ENCODE data around the gene CELA3A.
"Not testable (repeated sequence)": the region's sequence is repeated elsewhere in the genome, so short reads cannot be mapped to it uniquely, and the experiment has no call there.

Gene CELA3A

GRCh38 chr1:21969066-21969465 is 32.4 kb upstream of the CELA3A start:
- not testable (repeated sequence) for H3K4me3 ChIP-seq (ENCODE audit: low read depth, low read length)

GRCh38 chr1:21970523-21970922 is 30.9 kb upstream of the CELA3A start:
- not testable (repeated sequence) for H3K4me1 ChIP-seq (ENCODE audit: control insufficient read depth, insufficient read depth, low read length); H3K36me3 ChIP-seq (ENCODE audit: control insufficient read depth, insufficient read depth, low read length); H3K27me3 ChIP-seq (ENCODE audit: control insufficient read depth, insufficient read depth, low read length); H3K9me3 ChIP-seq (ENCODE audit: control insufficient read depth, insufficient read depth, low read length); H3K4me3 ChIP-seq (ENCODE audit: low read depth, low read length); H3K9ac ChIP-seq (ENCODE audit: low read depth, low read length)

More at GRCh38 chr1:21969066-21969465, 32.4 kb upstream of the CELA3A start:
- H3K36me3 ChIP-seq (ENCODE audit: control insufficient read depth, insufficient read depth, low read length); H3K9ac ChIP-seq (ENCODE audit: low read depth, low read length); H3K27me3 ChIP-seq (ENCODE audit: control insufficient read depth, insufficient read depth, low read length); H3K4me1 ChIP-seq (ENCODE audit: control insufficient read depth, insufficient read depth, low read length); H3K9me3 ChIP-seq (ENCODE audit: control insufficient read depth, insufficient read depth, low read length): not testable (repeated sequence)

DNA sequence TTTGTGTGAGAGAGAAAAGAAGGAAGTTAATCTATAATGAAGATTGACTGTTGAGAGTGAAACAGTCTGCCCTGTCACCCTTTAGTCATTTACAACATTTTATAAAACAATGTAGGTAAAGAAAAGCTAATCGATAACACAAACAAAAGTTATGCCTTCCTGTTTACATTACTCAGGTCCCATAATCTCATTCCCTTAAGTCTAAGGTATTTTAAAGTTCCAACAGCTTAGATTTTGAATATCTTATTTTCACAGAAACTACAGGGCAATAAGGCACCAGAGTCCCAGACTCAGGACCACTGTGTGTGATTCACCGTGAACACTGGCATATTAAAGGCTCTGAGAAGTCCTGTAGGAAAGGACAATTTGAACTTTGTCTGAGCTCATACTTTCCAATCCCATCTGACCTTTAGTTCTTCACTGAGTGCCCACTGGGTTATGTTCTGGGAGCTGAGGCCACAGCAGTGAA is 28.4 kb upstream of the CELA3A start:
- not testable (repeated sequence) for H3K27me3 ChIP-seq (ENCODE audit: control insufficient read depth, insufficient read depth, low read length); H3K4me3 ChIP-seq (ENCODE audit: low read depth, low read length); H3K36me3 ChIP-seq (ENCODE audit: control insufficient read depth, insufficient read depth, low read length); H3K9me3 ChIP-seq (ENCODE audit: control insufficient read depth, insufficient read depth, low read length); H3K9ac ChIP-seq (ENCODE audit: low read depth, low read length); H3K4me1 ChIP-seq (ENCODE audit: control insufficient read depth, insufficient read depth, low read length)

- H3K4me1 ChIP-seq (ENCODE audit: control insufficient read depth, insufficient read depth, low read length); H3K9me3 ChIP-seq (ENCODE audit: control insufficient read depth, insufficient read depth, low read length); H3K4me3 ChIP-seq (ENCODE audit: low read depth, low read length); H3K36me3 ChIP-seq (ENCODE audit: control insufficient read depth, insufficient read depth, low read length); H3K27me3 ChIP-seq (ENCODE audit: control insufficient read depth, insufficient read depth, low read length); H3K9ac ChIP-seq (ENCODE audit: low read depth, low read length): not testable (repeated sequence)
Observed at GRCh38 chr1:21973948-21974347, 27.5 kb upstream of the CELA3A start.

- H3K27me3 ChIP-seq (ENCODE audit: control insufficient read depth, insufficient read depth, low read length); H3K9ac ChIP-seq (ENCODE audit: low read depth, low read length); H3K36me3 ChIP-seq (ENCODE audit: control insufficient read depth, insufficient read depth, low read length); H3K9me3 ChIP-seq (ENCODE audit: control insufficient read depth, insufficient read depth, low read length); H3K4me3 ChIP-seq (ENCODE audit: low read depth, low read length); H3K4me1 ChIP-seq (ENCODE audit: control insufficient read depth, insufficient read depth, low read length): not testable (repeated sequence)
Observed at GRCh38 chr1:21974699-21975098, 26.8 kb upstream of the CELA3A start.

- not testable (repeated sequence) for H3K9me3 ChIP-seq (ENCODE audit: control insufficient read depth, insufficient read depth, low read length); H3K4me3 ChIP-seq (ENCODE audit: low read depth, low read length); H3K27me3 ChIP-seq (ENCODE audit: control insufficient read depth, insufficient read depth, low read length); H3K4me1 ChIP-seq (ENCODE audit: control insufficient read depth, insufficient read depth, low read length); H3K36me3 ChIP-seq (ENCODE audit: control insufficient read depth, insufficient read depth, low read length); H3K9ac ChIP-seq (ENCODE audit: low read depth, low read length)
Observed at GRCh38 chr1:21975296-21975695, 26.2 kb upstream of the CELA3A start.

GRCh38 chr1:21976703-21977239 is 24.7 kb upstream of the CELA3A start, which contains the start of gene CELA3B:
TSS of gene CELA3B (plus strand) at chr1:21977022. CDS start at chr1:21977040, 18 bp downstream.
- not testable (repeated sequence) for H3K9me3 ChIP-seq (ENCODE audit: control insufficient read depth, insufficient read depth, low read length); H3K36me3 ChIP-seq (ENCODE audit: control insufficient read depth, insufficient read depth, low read length); H3K27me3 ChIP-seq (ENCODE audit: control insufficient read depth, insufficient read depth, low read length); H3K4me1 ChIP-seq (ENCODE audit: control insufficient read depth, insufficient read depth, low read length); H3K4me3 ChIP-seq (ENCODE audit: low read depth, low read length); H3K9ac ChIP-seq (ENCODE audit: low read depth, low read length)

- not testable (repeated sequence) for H3K9ac ChIP-seq (ENCODE audit: low read depth, low read length); H3K4me3 ChIP-seq (ENCODE audit: low read depth, low read length); H3K27me3 ChIP-seq (ENCODE audit: control insufficient read depth, insufficient read depth, low read length); H3K9me3 ChIP-seq (ENCODE audit: control insufficient read depth, insufficient read depth, low read length); H3K4me1 ChIP-seq (ENCODE audit: control insufficient read depth, insufficient read depth, low read length); H3K36me3 ChIP-seq (ENCODE audit: control insufficient read depth, insufficient read depth, low read length)
Observed at GRCh38 chr1:21978209-21978608, 23.2 kb upstream of the CELA3A start.

GRCh38 chr1:21980515-21981220 is 20.8 kb upstream of the CELA3A start:
- not testable (repeated sequence) for H3K9ac ChIP-seq (ENCODE audit: low read depth, low read length); H3K9me3 ChIP-seq (ENCODE audit: control insufficient read depth, insufficient read depth, low read length); H3K36me3 ChIP-seq (ENCODE audit: control insufficient read depth, insufficient read depth, low read length); H3K4me1 ChIP-seq (ENCODE audit: control insufficient read depth, insufficient read depth, low read length); H3K4me3 ChIP-seq (ENCODE audit: low read depth, low read length); H3K27me3 ChIP-seq (ENCODE audit: control insufficient read depth, insufficient read depth, low read length)

- H3K4me1 ChIP-seq (ENCODE audit: control insufficient read depth, insufficient read depth, low read length); H3K36me3 ChIP-seq (ENCODE audit: control insufficient read depth, insufficient read depth, low read length); H3K27me3 ChIP-seq (ENCODE audit: control insufficient read depth, insufficient read depth, low read length); H3K9me3 ChIP-seq (ENCODE audit: control insufficient read depth, insufficient read depth, low read length); H3K4me3 ChIP-seq (ENCODE audit: low read depth, low read length); H3K9ac ChIP-seq (ENCODE audit: low read depth, low read length): not testable (repeated sequence)
Observed at GRCh38 chr1:21981253-21981652, 20.2 kb upstream of the CELA3A start.

GRCh38 chr1:21982122-21982521 is 19.3 kb upstream of the CELA3A start:
- not testable (repeated sequence) for H3K9me3 ChIP-seq (ENCODE audit: control insufficient read depth, insufficient read depth, low read length); H3K36me3 ChIP-seq (ENCODE audit: control insufficient read depth, insufficient read depth, low read length); H3K4me1 ChIP-seq (ENCODE audit: control insufficient read depth, insufficient read depth, low read length); H3K27me3 ChIP-seq (ENCODE audit: control insufficient read depth, insufficient read depth, low read length); H3K9ac ChIP-seq (ENCODE audit: low read depth, low read length); H3K4me3 ChIP-seq (ENCODE audit: low read depth, low read length)

DNA sequence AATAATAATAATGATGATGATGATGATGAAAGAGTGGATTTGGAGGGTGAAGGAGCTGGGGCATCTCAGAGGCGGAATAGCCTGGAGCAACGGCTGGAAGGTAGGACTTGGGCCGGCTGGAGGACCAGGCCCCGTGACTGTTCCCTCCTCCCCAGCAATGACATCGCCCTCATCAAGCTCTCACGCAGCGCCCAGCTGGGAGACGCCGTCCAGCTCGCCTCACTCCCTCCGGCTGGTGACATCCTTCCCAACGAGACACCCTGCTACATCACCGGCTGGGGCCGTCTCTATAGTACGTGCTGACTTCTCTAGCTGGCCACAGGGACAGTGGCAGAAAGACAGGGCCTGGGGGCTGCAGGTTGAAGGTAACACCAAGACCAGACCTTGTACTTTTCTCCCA is 17.9 kb upstream of the CELA3A start:
- H3K9me3 ChIP-seq (ENCODE audit: control insufficient read depth, insufficient read depth, low read length); H3K36me3 ChIP-seq (ENCODE audit: control insufficient read depth, insufficient read depth, low read length); H3K4me1 ChIP-seq (ENCODE audit: control insufficient read depth, insufficient read depth, low read length); H3K27me3 ChIP-seq (ENCODE audit: control insufficient read depth, insufficient read depth, low read length); H3K9ac ChIP-seq (ENCODE audit: low read depth, low read length); H3K4me3 ChIP-seq (ENCODE audit: low read depth, low read length): not testable (repeated sequence)
